MM.1S (cell line): ENCODE data around the gene RNF32.
"Not testable (repeated sequence)": the region's sequence is repeated elsewhere in the genome, so short reads cannot be mapped to it uniquely, and the experiment has no call there.

Source experiments
- CTCF ChIP-seq: fragments of 300-600 bp; sonication (generic); IDR thresholded peaks from 2 replicates; pipeline ENCODE4 v1.5.1; 2016; ENCODE audit warnings: antibody characterized with exemption, low read length, mixed read lengths
- EZH2 ChIP-seq: fragments of 300-600 bp; sonication (generic); optimal IDR thresholded peaks from 2 replicates; pipeline ENCODE3; 2017; ENCODE audit warnings: low read depth, mild to moderate bottlenecking, antibody characterized with exemption, low read length, mixed read lengths

DNA sequence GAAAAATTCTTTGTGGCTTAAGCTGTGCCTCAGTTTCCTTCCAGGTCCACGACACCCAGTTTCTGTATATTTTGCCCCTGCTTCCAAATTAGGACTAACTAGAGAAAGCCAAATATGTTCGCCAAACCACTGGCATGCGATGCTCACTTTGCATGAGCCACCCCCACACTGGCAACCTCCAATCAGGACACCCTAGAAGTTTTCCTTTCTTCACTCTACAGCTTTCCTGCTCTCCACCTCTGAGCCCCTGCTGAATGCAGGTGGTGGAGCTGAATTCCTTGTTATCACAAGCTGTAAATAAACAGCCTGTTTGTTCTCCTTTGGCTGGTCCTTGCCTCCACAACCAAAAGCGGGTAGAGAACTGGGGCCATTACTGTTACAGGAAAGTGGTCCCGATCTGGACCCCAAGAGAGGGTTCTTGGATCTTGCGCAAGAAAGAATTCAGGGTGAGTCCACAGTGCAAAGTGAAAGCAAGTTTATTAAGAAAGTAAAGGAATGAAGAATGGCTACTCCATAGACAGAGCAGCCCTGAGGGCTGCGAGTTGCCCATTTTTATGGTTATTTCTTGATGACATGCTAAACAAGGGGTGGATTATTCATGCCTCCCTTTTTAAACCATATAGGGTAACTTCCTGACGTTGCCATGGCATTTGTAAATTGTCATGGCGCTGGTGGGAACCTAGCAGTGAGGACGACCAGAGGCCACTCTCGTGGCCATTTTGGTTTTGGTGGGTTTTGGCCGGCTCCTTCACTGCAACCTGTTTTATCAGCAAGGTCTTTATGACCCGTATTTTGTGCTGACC is 20.9 kb upstream of the RNF32 start:
- not testable (repeated sequence) for TF ChIP-seq CTCF, EZH2
